ENCODE results near the gene GDE1. TPM values are rescaled to one million over a fixed set of nuclear protein-coding genes. Genes with fewer than 3 reads are reported as not detected.

The GDE1 gene
- 10 to 100 TPM; 57.3 to 80.9 (median 68.8) TPM for total RNA-seq

- peak; percentile 96 to 97 for DNase-seq
- WGBS, 2 donors, result 1% methylated on average over 49 to 51 of the region's 62 CpGs
- Histone ChIP-seq H3K27me3 (no peaks in the 10 kb centered on the region), H3K4me1 (peaks cover 30 to 36% of the 10 kb centered on the region in 2 donors), H3K27ac (peak within 1 kb of the TSS; percentile 64 to 82 (median 80)), H3K4me3 (replicated peaks in 1 of 3) (peak within 1 kb of the TSS; percentile 52 to 92 (median 92)), H3K9me3 (no peaks in the 10 kb centered on the region), H3K36me3 (peaks cover 0 to under 1% of the 10 kb centered on the region in 2 donors)
- TF ChIP-seq CTCF (IDR thresholded peaks at IDR 0.05) (peak in 3 of 6 experiments; percentile 29 to 31 (median 30)), POLR2A (IDR thresholded peaks at IDR 0.05) (peak in 1 of 2 donors; percentile 96)
- intact Hi-C loops (cut with DNase I), result loop anchor here (5.0 kb wide), 1 partner anchor 36 kb away; the partner anchor contains the start of gene VPS35L
These were observed at the start of gene GDE1 for GRCh38 chr16:19521471-19522396. Gene GDE1, minus strand, starts transcription at chr16:19522098. Its CDS starts 134 bp downstream, at chr16:19521964.

- Histone ChIP-seq H3K27me3 (no peaks in the 10 kb centered on the region), H3K4me3 (replicated peaks in 1 of 3) (no peak overlapping the region), H3K9me3 (no peaks in the 10 kb centered on the region), H3K36me3 (peaks cover 22 to 28% of the 10 kb centered on the region in 2 donors), H3K27ac (no peak overlapping the region), H3K4me1 (no peaks in the 10 kb centered on the region)
- WGBS, 2 donors, result 95 to 97% methylated on average over 5 to 8 of the region's 8 CpGs
- TF ChIP-seq CTCF (IDR thresholded peaks at IDR 0.05), result no peak
- no peak for TF ChIP-seq POLR2A (IDR thresholded peaks at IDR 0.05)
- intact Hi-C loops (cut with DNase I), result no loop called here
- DNase-seq, result no peak
These were observed 45.7 kb upstream of the GDE1 start for GRCh38 chr16:19567560-19567959.

- 97 to 99% methylated on average over 3 of the region's 3 CpGs for WGBS, 2 donors
- no peak for TF ChIP-seq POLR2A (IDR thresholded peaks at IDR 0.05)
- TF ChIP-seq CTCF (IDR thresholded peaks at IDR 0.05), result no peak
- peaks cover 22 to 28% of the 10 kb centered on the region in 2 donors for H3K36me3 ChIP-seq
- H3K4me3 ChIP-seq (replicated peaks in 1 of 3), result no peak overlapping the region
- no peaks in the 10 kb centered on the region for H3K9me3 ChIP-seq
- intact Hi-C loops (cut with DNase I), result no loop called here
- no peaks in the 10 kb centered on the region for H3K27me3 ChIP-seq
- no peak overlapping the region for H3K27ac ChIP-seq
- H3K4me1 ChIP-seq, result no peaks in the 10 kb centered on the region
- no peak for DNase-seq
These were observed 44.5 kb upstream of the GDE1 start for GRCh38 chr16:19566362-19566761.

- Histone ChIP-seq H3K9me3 (no peaks in the 10 kb centered on the region), H3K27me3 (no peaks in the 10 kb centered on the region), H3K36me3 (peaks cover 9 to 14% of the 10 kb centered on the region in 2 donors), H3K4me1 (no peaks in the 10 kb centered on the region), H3K27ac (no peak overlapping the region), H3K4me3 (replicated peaks in 1 of 3) (no peak overlapping the region)
- intact Hi-C loops (cut with DNase I), result no loop called here
- DNase-seq, result no peak
- WGBS, 2 donors, result 86 to 98% methylated on average over 4 of the region's 4 CpGs
- TF ChIP-seq POLR2A (IDR thresholded peaks at IDR 0.05), result no peak
- TF ChIP-seq CTCF (IDR thresholded peaks at IDR 0.05), result no peak
These were observed 41.5 kb upstream of the GDE1 start for GRCh38 chr16:19563377-19563776.

- no peaks in the 10 kb centered on the region for H3K9me3 ChIP-seq
- H3K4me1 ChIP-seq, result peaks cover 0 to 6% of the 10 kb centered on the region in 2 donors
- H3K27ac ChIP-seq, result no peak overlapping the region
- DNase-seq, result no peak
- no peaks in the 10 kb centered on the region for H3K27me3 ChIP-seq
- no peak overlapping the region for H3K4me3 ChIP-seq (replicated peaks in 1 of 3)
- TF ChIP-seq POLR2A (IDR thresholded peaks at IDR 0.05) (no peak), CTCF (IDR thresholded peaks at IDR 0.05) (no peak)
- 94 to 96% methylated on average over 4 of the region's 4 CpGs for WGBS, 2 donors
- intact Hi-C loops (cut with DNase I), result no loop called here
- H3K36me3 ChIP-seq, result peaks cover 2% of the 10 kb centered on the region in 2 donors
These were observed 38.2 kb upstream of the GDE1 start for GRCh38 chr16:19560078-19560477.
